Measurements from ENCODE around the gene CCDC102A.

CCDC102A gene

DNA sequence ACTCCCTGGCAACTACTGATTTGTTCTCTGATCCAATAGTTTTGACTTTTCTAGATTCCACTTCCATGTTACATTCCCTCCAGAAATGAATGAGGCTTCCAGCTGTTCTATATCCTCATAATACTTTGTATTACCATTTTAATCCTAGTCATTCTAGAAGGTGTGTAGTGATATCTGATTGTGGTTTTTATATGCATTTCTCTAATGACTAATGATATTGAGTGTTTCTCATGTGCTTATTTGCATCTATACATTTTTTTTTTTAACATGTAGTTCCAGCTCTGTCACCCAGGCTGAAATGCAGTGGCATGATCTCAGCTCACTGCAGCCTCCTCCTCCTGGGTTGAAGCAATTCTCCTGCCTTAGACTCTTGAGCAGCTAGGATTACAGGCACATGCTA is 13.4 kb upstream of the CCDC102A start:
- TF ChIP-seq CEBPB (IDR thresholded peaks at IDR 0.05) (no peak), NFIC (IDR thresholded peaks at IDR 0.05) (no peak), TCF12 (IDR thresholded peaks at IDR 0.05; ENCODE audit: low read depth) (no peak), EGR1 (IDR thresholded peaks at IDR 0.05) (no peak), RAD21 (IDR thresholded peaks at IDR 0.05; ENCODE audit: low read depth) (no peak), ZBTB7A (IDR thresholded peaks at IDR 0.05; ENCODE audit: low read depth) (no peak), TEAD4 (IDR thresholded peaks at IDR 0.05) (no peak), CREB1 (IDR thresholded peaks at IDR 0.05; ENCODE audit: low read depth) (no peak), TAF1 (IDR thresholded peaks at IDR 0.05; ENCODE audit: low read depth) (no peak), EP300 (IDR thresholded peaks at IDR 0.05; ENCODE audit: borderline replicate concordance) (no peak), FOXM1 (IDR thresholded peaks at IDR 0.05; ENCODE audit: borderline replicate concordance, low read depth) (no peak), YY1 (IDR thresholded peaks at IDR 0.05; ENCODE audit: low read depth) (no peak)
- TF ChIP-seq, protein P1, sequence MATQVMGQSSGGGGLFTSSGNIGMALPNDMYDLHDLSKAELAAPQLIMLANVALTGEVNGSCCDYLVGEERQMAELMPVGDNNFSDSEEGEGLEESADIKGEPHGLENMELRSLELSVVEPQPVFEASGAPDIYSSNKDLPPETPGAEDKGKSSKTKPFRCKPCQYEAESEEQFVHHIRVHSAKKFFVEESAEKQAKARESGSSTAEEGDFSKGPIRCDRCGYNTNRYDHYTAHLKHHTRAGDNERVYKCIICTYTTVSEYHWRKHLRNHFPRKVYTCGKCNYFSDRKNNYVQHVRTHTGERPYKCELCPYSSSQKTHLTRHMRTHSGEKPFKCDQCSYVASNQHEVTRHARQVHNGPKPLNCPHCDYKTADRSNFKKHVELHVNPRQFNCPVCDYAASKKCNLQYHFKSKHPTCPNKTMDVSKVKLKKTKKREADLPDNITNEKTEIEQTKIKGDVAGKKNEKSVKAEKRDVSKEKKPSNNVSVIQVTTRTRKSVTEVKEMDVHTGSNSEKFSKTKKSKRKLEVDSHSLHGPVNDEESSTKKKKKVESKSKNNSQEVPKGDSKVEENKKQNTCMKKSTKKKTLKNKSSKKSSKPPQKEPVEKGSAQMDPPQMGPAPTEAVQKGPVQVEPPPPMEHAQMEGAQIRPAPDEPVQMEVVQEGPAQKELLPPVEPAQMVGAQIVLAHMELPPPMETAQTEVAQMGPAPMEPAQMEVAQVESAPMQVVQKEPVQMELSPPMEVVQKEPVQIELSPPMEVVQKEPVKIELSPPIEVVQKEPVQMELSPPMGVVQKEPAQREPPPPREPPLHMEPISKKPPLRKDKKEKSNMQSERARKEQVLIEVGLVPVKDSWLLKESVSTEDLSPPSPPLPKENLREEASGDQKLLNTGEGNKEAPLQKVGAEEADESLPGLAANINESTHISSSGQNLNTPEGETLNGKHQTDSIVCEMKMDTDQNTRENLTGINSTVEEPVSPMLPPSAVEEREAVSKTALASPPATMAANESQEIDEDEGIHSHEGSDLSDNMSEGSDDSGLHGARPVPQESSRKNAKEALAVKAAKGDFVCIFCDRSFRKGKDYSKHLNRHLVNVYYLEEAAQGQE (IDR thresholded peaks at IDR 0.05; ENCODE audit: low read depth), result no peak
- TF ChIP-seq, protein P2, sequence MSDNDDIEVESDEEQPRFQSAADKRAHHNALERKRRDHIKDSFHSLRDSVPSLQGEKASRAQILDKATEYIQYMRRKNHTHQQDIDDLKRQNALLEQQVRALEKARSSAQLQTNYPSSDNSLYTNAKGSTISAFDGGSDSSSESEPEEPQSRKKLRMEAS (IDR thresholded peaks at IDR 0.05), result no peak
- TF ChIP-seq, protein P3, sequence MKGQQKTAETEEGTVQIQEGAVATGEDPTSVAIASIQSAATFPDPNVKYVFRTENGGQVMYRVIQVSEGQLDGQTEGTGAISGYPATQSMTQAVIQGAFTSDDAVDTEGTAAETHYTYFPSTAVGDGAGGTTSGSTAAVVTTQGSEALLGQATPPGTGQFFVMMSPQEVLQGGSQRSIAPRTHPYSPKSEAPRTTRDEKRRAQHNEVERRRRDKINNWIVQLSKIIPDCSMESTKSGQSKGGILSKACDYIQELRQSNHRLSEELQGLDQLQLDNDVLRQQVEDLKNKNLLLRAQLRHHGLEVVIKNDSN (IDR thresholded peaks at IDR 0.05), result no peak

DNA sequence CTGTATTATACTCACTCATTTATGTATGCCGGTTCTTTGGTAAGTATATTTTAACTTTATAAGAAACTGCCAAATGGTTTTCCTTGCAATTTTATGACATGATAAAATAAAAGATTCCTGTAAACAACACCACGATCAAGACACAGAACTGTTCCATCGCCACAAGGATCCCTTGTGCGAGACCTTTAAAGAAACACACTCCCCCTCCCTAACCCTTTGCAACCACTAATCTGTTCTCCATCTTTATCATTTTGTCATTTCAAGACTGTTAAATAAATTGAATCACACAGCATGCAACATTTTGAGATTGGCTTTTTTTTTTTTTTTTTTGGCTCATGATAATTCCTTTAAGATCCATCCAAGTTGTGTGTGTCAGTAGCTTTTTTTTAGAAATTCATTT is 12.0 kb upstream of the CCDC102A start:
- TF ChIP-seq EGR1 (IDR thresholded peaks at IDR 0.05) (no peak), RAD21 (IDR thresholded peaks at IDR 0.05; ENCODE audit: low read depth) (no peak), TAF1 (IDR thresholded peaks at IDR 0.05; ENCODE audit: low read depth) (no peak), EP300 (IDR thresholded peaks at IDR 0.05; ENCODE audit: borderline replicate concordance) (no peak), FOXM1 (IDR thresholded peaks at IDR 0.05; ENCODE audit: borderline replicate concordance, low read depth) (no peak), CREB1 (IDR thresholded peaks at IDR 0.05; ENCODE audit: low read depth) (no peak), ZBTB7A (IDR thresholded peaks at IDR 0.05; ENCODE audit: low read depth) (no peak), TCF12 (IDR thresholded peaks at IDR 0.05; ENCODE audit: low read depth) (no peak), NFIC (IDR thresholded peaks at IDR 0.05) (no peak), YY1 (IDR thresholded peaks at IDR 0.05; ENCODE audit: low read depth) (no peak), CEBPB (IDR thresholded peaks at IDR 0.05) (no peak), TEAD4 (IDR thresholded peaks at IDR 0.05) (no peak)
- TF ChIP-seq, protein P2 (IDR thresholded peaks at IDR 0.05), result no peak
- TF ChIP-seq, protein P3 (IDR thresholded peaks at IDR 0.05), result no peak
- TF ChIP-seq, protein P1 (IDR thresholded peaks at IDR 0.05; ENCODE audit: low read depth), result no peak

DNA sequence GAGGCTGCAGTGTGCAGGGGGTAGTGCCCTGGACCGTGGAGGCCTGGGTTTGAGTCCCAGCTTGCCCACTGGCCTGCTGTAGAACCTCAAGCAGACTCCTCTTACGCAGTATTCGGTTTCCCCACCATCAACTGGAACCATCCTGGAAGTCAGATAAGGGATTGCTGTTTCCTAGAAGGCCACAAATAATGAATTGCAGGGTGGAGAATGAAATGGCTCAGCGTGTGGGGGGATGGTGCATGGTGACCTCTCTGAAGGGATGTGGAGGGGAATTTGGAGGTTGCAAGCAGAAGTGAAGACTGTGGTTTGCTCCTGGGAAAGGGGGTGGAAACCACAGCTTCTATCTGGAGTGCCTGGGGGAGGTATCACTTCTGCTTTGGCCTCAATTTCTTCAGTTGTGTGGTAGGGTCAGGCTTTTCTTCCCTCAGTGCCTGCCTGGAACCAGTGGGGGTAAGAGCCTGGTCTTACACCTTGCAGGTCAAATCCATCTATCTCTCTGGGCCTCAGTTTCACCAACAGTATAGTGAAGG is 7.8 kb upstream of the CCDC102A start:
- TF ChIP-seq CEBPB (IDR thresholded peaks at IDR 0.05) (no peak), NFIC (IDR thresholded peaks at IDR 0.05) (no peak), RAD21 (IDR thresholded peaks at IDR 0.05; ENCODE audit: low read depth) (no peak), TCF12 (IDR thresholded peaks at IDR 0.05; ENCODE audit: low read depth) (no peak), TEAD4 (IDR thresholded peaks at IDR 0.05) (no peak), ZBTB7A (IDR thresholded peaks at IDR 0.05; ENCODE audit: low read depth) (no peak), CREB1 (IDR thresholded peaks at IDR 0.05; ENCODE audit: low read depth) (no peak), TAF1 (IDR thresholded peaks at IDR 0.05; ENCODE audit: low read depth) (no peak), EP300 (IDR thresholded peaks at IDR 0.05; ENCODE audit: borderline replicate concordance) (no peak), EGR1 (IDR thresholded peaks at IDR 0.05) (no peak), YY1 (IDR thresholded peaks at IDR 0.05; ENCODE audit: low read depth) (no peak)
- TF ChIP-seq, protein P3 (IDR thresholded peaks at IDR 0.05), result no peak
- TF ChIP-seq, protein P2 (IDR thresholded peaks at IDR 0.05), result no peak

DNA sequence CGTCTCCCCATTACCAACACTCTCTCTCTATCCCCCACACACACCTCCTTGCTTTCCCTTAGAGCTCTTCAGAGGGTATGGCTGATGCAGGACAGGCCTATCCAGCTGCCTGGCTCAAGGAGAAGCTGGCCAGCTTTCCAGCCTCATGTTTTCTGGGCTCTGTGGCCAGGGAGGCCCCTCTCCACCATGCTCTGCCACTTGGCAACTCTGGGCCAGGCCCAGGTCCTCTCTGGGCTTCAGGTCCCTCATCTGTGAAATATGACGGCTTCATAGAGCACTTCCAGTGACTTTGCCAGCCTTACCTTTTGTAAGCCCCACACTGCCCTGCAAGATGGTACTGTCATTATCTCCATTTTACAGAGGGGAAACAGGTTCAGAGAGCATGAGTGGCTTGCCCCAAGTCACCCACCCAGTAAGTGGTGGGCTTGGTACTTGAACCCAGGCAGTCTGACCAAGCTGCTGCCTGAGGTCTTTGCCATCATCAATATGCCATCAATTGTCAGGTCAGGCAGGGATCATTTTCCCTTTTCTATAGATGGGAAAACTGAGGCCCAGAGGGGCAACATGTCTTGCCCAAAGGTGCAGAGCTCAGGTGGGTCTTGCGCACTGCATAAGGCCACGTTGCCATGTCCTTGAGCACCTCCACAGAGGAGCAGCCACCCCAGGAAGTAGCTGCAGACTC is 5.5 kb upstream of the CCDC102A start:
- TF ChIP-seq TEAD4 (IDR thresholded peaks at IDR 0.05) (no peak), CEBPB (IDR thresholded peaks at IDR 0.05) (no peak), RAD21 (IDR thresholded peaks at IDR 0.05; ENCODE audit: low read depth) (no peak), ZBTB7A (IDR thresholded peaks at IDR 0.05; ENCODE audit: low read depth) (no peak), YY1 (IDR thresholded peaks at IDR 0.05; ENCODE audit: low read depth) (no peak), EGR1 (IDR thresholded peaks at IDR 0.05) (no peak), NFIC (IDR thresholded peaks at IDR 0.05) (no peak), EP300 (IDR thresholded peaks at IDR 0.05; ENCODE audit: borderline replicate concordance) (no peak), CREB1 (IDR thresholded peaks at IDR 0.05; ENCODE audit: low read depth) (no peak), FOXM1 (IDR thresholded peaks at IDR 0.05; ENCODE audit: borderline replicate concordance, low read depth) (no peak), TAF1 (IDR thresholded peaks at IDR 0.05; ENCODE audit: low read depth) (no peak), TCF12 (IDR thresholded peaks at IDR 0.05; ENCODE audit: low read depth) (no peak)
- TF ChIP-seq, protein P1 (IDR thresholded peaks at IDR 0.05; ENCODE audit: low read depth), result no peak
- TF ChIP-seq, protein P3 (IDR thresholded peaks at IDR 0.05), result no peak
- TF ChIP-seq, protein P2 (IDR thresholded peaks at IDR 0.05), result no peak
